ENCODE measurements around the gene CACTIN. TPM values are rescaled to one million over a fixed set of nuclear protein-coding genes. Genes with fewer than 3 reads are reported as not detected.

CACTIN gene
- total RNA-seq, 1 donor from 2014 or later, result 10.7 TPM

Other genes starting within 250 kb of the CACTIN start
- not detected for gene SMIM24, start 146.3 kb downstream of the CACTIN start, total RNA-seq
- not detected for gene SMIM44, start 143.3 kb downstream of the CACTIN start, total RNA-seq
- 11.1 TPM for gene DOHH, start 126.1 kb downstream of the CACTIN start, total RNA-seq
- gene FZR1, start 120.5 kb downstream of the CACTIN start, total RNA-seq, result 23.8 TPM
- gene TEKTIP1, start 87.6 kb downstream of the CACTIN start, total RNA-seq, result 1.7 TPM
- gene MFSD12, start 69.2 kb downstream of the CACTIN start, total RNA-seq, result 25.4 TPM
- 32.6 TPM for gene HMG20B, start 53.8 kb downstream of the CACTIN start, total RNA-seq
- 1.3 TPM for gene GIPC3, start 41.3 kb downstream of the CACTIN start, total RNA-seq
- gene TBXA2R, start 19.9 kb downstream of the CACTIN start, total RNA-seq, result 1.9 TPM
- 38.2 TPM for gene PIP5K1C, start 73.7 kb upstream of the CACTIN start, total RNA-seq
- not detected for gene TJP3, start 81.6 kb upstream of the CACTIN start, total RNA-seq
- gene APBA3, start 134.9 kb upstream of the CACTIN start, total RNA-seq, result 12.5 TPM
- gene MRPL54, start 135.9 kb upstream of the CACTIN start, total RNA-seq, result 81.4 TPM
- gene RAX2, start 145.4 kb upstream of the CACTIN start, total RNA-seq, result not detected
- gene MATK, start 159.6 kb upstream of the CACTIN start, total RNA-seq, result 0.38 TPM
- gene ZFR2, start 242.2 kb upstream of the CACTIN start, total RNA-seq, result 0.62 TPM

Data from cardiac septum (tissue), 1 donor.